Right ventricle myocardium superior (tissue), 1 donor: ENCODE results near the gene DTX1. TPM values are rescaled to one million over a fixed set of nuclear protein-coding genes. Genes with fewer than 3 reads are reported as not detected.

Experiments used
- ATAC-seq: fragments of 200-7000 bp; cut with Tn5 transposase; one replicate; pipeline ENCODE4 v1.9.1; 2020; ENCODE audit warnings: mild to moderate bottlenecking; ENCODE audit not compliant: poor library complexity
- DNase-seq: peaks from one replicate; pipeline ENCODE4 v3.0.0-alpha.2; 2020
- intact Hi-C: fragments of 100-400 bp; cut with DNase I; formaldehyde crosslinking; loops from one replicate; pipeline ENCODE4 v1.11.2; 2022
- total RNA-seq: library from RNA; stranded (reverse); fragmentation: NEBNext Ultra II Directional; extraction: Animal tissue kit (Norgen Biotek cat#: 25700); gene quantifications from one replicate; pipeline ENCODE4 v1.2.1, GENCODE V29; 2021
- donor health status: DM: no; HTN: yes; CAD: no; lungs with severe emphysema.

DTX1 gene
- total RNA-seq, 1 donor from 2014 or later, result 1.6 TPM

DNA sequence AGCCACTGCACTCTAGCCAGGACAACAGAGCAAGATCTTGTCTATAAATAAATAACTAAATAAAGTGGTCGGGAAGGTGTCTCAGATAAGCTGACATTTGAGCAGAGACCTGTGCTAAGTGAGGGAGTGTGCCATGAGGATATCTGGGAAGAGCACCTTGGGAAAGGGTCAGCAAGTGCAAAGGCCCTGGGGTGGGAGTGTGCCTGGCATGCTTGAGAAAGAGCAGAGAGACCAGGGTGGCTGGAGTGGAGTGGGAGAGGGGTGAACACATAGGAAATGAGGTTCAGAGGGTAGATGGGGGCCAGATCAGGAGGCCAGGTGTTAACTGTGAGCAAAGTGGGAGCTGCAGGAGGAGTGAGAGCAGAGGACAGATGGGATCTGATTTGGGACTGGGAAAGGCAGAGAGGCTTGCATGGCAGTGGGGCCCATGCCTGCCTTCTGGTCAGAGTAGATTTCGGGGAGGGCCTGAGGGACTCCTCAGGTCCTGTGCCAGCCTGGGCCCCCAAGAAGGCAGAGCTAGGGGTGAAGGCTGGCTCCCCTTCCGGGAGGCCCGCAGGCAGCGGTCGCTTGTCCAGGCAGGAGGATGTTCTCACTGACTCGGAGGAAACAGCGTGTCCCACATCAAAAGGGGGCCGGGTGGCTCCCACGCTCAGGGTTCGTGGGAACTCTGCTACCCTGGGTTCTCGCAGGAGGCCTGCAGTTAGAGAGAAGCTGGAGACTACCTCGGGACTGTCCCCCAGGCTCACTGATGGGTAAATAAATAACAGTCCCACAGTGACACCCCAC is 32.6 kb downstream of the DTX1 start:
- ATAC-seq, result no peak
- intact Hi-C loops, result no loop called here
- DNase-seq, result no peak

- no peak for DNase-seq
- ATAC-seq, result no peak
- intact Hi-C loops, result no loop called here
Measured at GRCh38 chr12:113089839-113090238, 33.3 kb downstream of the DTX1 start.

DNA sequence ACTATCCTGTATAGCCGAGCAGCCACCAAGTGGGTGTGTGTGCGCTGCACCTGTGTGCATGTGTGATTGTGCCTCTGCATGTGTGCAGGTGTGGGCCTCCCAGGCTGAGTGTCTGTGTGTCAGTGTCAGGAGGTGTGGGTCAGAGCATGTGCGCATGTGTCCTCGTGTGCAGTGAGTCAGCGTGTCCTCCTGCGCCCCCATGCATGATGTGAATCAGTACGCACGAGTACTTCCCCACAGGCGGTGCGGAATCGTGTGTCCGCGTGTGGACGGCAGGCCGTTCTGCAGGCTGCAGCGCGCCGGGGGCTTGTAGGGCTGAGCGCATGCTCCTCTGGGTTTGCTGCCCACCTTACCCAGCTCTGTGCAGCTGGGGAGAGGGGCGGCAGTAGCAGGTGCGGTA is 34.2 kb downstream of the DTX1 start:
- intact Hi-C loops, result no loop called here
- no peak for ATAC-seq

GRCh38 chr12:113091506-113091905 is 35.0 kb downstream of the DTX1 start:
- ATAC-seq, result no peak

More for the DNA sequence above, 34.2 kb downstream of the DTX1 start:
- no peak for DNase-seq

GRCh38 chr12:113092607-113093408 is 36.3 kb downstream of the DTX1 start:
- intact Hi-C loops, result no loop called here
- DNase-seq, result peak; percentile 66

More at GRCh38 chr12:113091506-113091905, 35.0 kb downstream of the DTX1 start:
- intact Hi-C loops, result no loop called here
- no peak for DNase-seq

GRCh38 chr12:113093409-113094101 is 37.0 kb downstream of the DTX1 start:
- DNase-seq (no peak), ATAC-seq (no peak)
- intact Hi-C loops, result no loop called here

More at GRCh38 chr12:113092607-113093408, 36.3 kb downstream of the DTX1 start:
- ATAC-seq, result peak; percentile 54

- DNase-seq (no peak), ATAC-seq (no peak)
- intact Hi-C loops, result loop anchor here (5.0 kb wide), 1 partner anchor 47 kb away; no protein-coding TSS in a partner anchor
Measured at GRCh38 chr12:113094738-113095137, 38.2 kb downstream of the DTX1 start.

DNA sequence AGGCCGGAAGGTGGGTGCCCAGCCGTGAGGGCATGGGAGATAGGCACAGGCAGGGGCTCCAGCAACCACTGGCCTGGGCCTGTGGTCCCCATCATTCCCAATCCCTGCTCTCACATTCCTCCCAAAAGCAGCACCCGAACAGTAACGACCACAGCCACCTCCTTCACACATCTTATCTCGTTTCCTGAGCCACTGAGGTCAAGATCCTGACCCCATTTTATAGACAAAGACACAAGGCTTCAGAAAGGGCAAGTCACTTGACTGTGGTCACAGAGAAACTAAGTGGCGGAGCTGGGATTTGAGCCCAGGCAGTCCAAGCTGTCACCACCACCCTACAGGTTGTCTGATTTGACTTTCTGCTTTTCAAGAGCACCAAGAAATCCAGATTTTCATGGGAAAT is 38.9 kb downstream of the DTX1 start:
- intact Hi-C loops, result loop anchor here (5.0 kb wide), 1 partner anchor 48 kb away; no protein-coding TSS in a partner anchor
- ATAC-seq, result no peak
- DNase-seq, result no peak

- ATAC-seq (no peak), DNase-seq (no peak)
- intact Hi-C loops, result loop anchor here (5.0 kb wide), 1 partner anchor 50 kb away; no protein-coding TSS in a partner anchor
Measured at GRCh38 chr12:113096675-113097461, 40.3 kb downstream of the DTX1 start.

- intact Hi-C loops, result loop anchor here (5.0 kb wide), 1 partner anchor 51 kb away; no protein-coding TSS in a partner anchor
- ATAC-seq (peak; percentile 65), DNase-seq (peak; percentile 67)
Measured at GRCh38 chr12:113097716-113098440, 41.3 kb downstream of the DTX1 start.

- ATAC-seq (peak; percentile 86), DNase-seq (peak; percentile 87)
- intact Hi-C loops, result loop anchor here (5.0 kb wide), 1 partner anchor 51 kb away; no protein-coding TSS in a partner anchor
Measured at GRCh38 chr12:113098441-113099028, 42.0 kb downstream of the DTX1 start.

- no peak for ATAC-seq
- intact Hi-C loops, result loop anchor here (5.0 kb wide), 1 partner anchor 52 kb away; no protein-coding TSS in a partner anchor
- DNase-seq, result no peak
Measured at GRCh38 chr12:113099364-113099763, 42.8 kb downstream of the DTX1 start.

- intact Hi-C loops, result loop anchor here (5.0 kb wide), 1 partner anchor 52 kb away; no protein-coding TSS in a partner anchor
- ATAC-seq, result no peak
- peak; percentile 21 for DNase-seq
Measured at GRCh38 chr12:113099764-113100163, 43.2 kb downstream of the DTX1 start.

GRCh38 chr12:113101751-113102150 is 45.2 kb downstream of the DTX1 start:
- peak; percentile 38 for DNase-seq
- intact Hi-C loops, result no loop called here
- ATAC-seq, result no peak

- ATAC-seq (no peak), DNase-seq (no peak)
- intact Hi-C loops, result no loop called here
Measured at GRCh38 chr12:113102811-113103210, 46.3 kb downstream of the DTX1 start.

GRCh38 chr12:113103756-113104450 is 47.4 kb downstream of the DTX1 start:
- intact Hi-C loops, result no loop called here
- ATAC-seq (no peak), DNase-seq (no peak)
